Body of pancreas (tissue), 4 donors: ENCODE measurements around the gene LHFPL3.

Experiments used
- CTCF ChIP-seq, 7 experiments: fragments of 450-650 bp in 4 of 7; fragments of 200-600 bp in 3 of 7; sonication (generic) in 3 of 7; IDR thresholded peaks; one replicate each; pipeline ENCODE4 v1.5.1; 2016 to 2019; ENCODE audit warnings: antibody characterized with exemption in 7 of 7
- POLR2A ChIP-seq, 3 donors: fragments of 450-650 bp; IDR thresholded peaks; one replicate each; pipeline ENCODE4 v1.6.1; 2016; ENCODE audit warnings: antibody characterized with exemption in 3 of 3, mild to moderate bottlenecking in 2 of 3

- TF ChIP-seq CTCF (IDR thresholded peaks at IDR 0.05) = no peak
- no peak for TF ChIP-seq POLR2A (IDR thresholded peaks at IDR 0.05)
Observed at GRCh38 chr7:104296266-104296665, 32.1 kb upstream of the LHFPL3 start.
